ENCODE results near the gene GRM8. TPM values are rescaled to one million over a fixed set of nuclear protein-coding genes. Genes with fewer than 3 reads are reported as not detected.

GRM8 gene
- total and polyA plus RNA-seq, 10 of the 15 experiments (the other 5 are each of a cell fraction or from before 2014, with no cell fraction given), result 0.33 to 7.1 (median 0.45) TPM; not detected in 2

- TF ChIP-seq CUX1 (IDR thresholded peaks at IDR 0.05; ENCODE audit: insufficient replicate concordance, low read depth, low read length) (no peak), RFX5 (IDR thresholded peaks at IDR 0.05; ENCODE audit: low read depth, low read length) (no peak)
- TF ChIP-seq, protein P1, sequence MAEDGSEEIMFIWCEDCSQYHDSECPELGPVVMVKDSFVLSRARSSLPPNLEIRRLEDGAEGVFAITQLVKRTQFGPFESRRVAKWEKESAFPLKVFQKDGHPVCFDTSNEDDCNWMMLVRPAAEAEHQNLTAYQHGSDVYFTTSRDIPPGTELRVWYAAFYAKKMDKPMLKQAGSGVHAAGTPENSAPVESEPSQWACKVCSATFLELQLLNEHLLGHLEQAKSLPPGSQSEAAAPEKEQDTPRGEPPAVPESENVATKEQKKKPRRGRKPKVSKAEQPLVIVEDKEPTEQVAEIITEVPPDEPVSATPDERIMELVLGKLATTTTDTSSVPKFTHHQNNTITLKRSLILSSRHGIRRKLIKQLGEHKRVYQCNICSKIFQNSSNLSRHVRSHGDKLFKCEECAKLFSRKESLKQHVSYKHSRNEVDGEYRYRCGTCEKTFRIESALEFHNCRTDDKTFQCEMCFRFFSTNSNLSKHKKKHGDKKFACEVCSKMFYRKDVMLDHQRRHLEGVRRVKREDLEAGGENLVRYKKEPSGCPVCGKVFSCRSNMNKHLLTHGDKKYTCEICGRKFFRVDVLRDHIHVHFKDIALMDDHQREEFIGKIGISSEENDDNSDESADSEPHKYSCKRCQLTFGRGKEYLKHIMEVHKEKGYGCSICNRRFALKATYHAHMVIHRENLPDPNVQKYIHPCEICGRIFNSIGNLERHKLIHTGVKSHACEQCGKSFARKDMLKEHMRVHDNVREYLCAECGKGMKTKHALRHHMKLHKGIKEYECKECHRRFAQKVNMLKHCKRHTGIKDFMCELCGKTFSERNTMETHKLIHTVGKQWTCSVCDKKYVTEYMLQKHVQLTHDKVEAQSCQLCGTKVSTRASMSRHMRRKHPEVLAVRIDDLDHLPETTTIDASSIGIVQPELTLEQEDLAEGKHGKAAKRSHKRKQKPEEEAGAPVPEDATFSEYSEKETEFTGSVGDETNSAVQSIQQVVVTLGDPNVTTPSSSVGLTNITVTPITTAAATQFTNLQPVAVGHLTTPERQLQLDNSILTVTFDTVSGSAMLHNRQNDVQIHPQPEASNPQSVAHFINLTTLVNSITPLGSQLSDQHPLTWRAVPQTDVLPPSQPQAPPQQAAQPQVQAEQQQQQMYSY (CRISPR knock-in tag; IDR thresholded peaks at IDR 0.05), result no peak
Measured at GRCh38 chr7:126447984-126448383, 804.8 kb downstream of the GRM8 start (continued).

Measured in GM12878 (cell line).